RKO (cell line): ENCODE data around the gene ALDH8A1.

ENCODE experiments used
- DNase-seq: peaks from one replicate; pipeline ENCODE4 v3.0.0-alpha.2; 2016; ENCODE audit warnings: low spot score

ALDH8A1 gene

GRCh38 chr6:134870677-134871498 is 79.0 kb downstream of the ALDH8A1 start:
- DNase-seq = no peak

GRCh38 chr6:134868812-134869211 is 81.1 kb downstream of the ALDH8A1 start:
- DNase-seq = no peak
